ENCODE data around the gene ERN1.

The ERN1 gene

DNA sequence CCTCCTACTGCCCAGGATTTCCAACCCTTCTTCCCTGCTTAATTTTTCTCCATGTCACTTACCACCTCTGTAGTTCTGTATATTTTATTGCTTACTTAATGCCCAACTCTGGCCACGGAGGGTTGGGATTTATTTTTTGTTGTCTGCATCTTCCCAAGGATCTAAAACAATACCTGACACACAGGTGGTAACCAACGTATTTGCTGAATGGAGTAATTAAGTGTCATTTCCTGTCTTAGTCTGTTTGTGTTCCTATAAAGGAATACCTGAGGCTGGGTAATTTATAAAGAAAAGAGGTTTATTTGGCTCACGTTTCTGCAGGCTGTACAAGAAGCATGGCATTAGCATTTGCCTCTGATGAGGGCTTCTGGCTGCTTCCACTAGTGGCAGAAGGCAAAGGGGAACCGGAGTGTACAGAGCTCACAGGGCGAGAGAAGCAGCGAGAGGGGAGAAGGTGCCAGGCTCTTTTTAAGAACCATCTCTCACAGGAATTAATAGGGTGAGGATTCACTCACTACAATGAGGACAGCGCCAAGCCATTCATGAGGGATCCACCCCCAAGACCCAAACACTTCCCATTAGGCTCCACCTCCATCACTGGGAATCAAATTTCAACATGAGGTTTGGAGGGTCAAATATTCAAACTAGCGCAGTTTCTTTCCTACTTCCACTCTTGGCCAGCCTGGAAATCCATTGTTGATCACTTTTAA, 44.8 kb downstream of the ERN1 start:
- Mint-ChIP-seq H3K4me3 (no peak overlapping the region), H3K27ac (no peak overlapping the region), H3K4me1 (peaks cover 6 to 10% of the 10 kb centered on the region in 2 donors), H3K36me3 (no peaks in the 10 kb centered on the region), H3K9me3 (no peaks in the 10 kb centered on the region), H3K27me3 (no peaks in the 10 kb centered on the region)
- ATAC-seq (replicated peaks) (no peak), DNase-seq (no peak)

DNA sequence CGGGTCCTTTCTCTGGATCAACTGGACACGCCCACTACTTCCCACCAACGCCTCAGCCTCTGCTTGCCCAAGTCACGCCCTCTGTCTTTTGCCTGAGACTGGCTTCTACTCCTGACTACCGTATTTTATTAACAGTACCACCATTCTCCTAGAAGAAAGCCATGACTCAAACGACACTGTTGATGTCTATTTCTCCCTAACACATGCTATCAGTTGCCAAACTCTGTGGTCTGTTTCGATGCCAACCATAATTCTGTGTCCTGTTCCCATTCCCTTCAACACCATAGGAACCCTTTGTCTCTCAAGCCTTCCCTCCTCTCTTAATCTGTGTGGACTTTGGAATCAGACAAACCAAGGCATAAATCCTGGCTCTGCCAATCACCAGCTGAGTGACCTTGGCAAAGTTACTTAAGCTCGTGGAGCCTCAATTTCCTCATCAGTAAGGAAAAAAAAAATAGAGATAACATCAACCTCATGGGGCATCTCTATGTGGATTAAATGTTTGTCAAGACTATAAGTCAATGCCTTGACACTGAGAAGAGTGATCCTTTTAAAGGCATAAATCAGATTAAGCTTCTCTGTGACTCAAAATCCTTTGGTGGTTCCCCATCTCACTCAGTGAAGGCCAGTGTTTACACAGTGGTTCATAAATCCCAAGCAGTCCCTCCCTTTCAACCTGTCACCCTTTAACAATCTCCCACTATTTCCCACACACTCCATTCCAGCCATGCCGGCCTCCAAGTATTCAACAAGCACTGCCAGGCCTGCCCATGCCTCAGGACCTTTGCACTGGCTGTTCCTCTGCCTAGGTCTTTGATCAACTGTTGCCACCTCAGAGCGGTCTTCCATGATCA, 45.6 kb downstream of the ERN1 start:
- no peak for ATAC-seq (replicated peaks)
- H3K4me1 Mint-ChIP-seq, result peaks cover 6 to 10% of the 10 kb centered on the region in 2 donors
- no peaks in the 10 kb centered on the region for H3K36me3 Mint-ChIP-seq
- no peak for DNase-seq
- H3K9me3 Mint-ChIP-seq, result no peaks in the 10 kb centered on the region
- H3K27me3 Mint-ChIP-seq, result no peaks in the 10 kb centered on the region
- no peak overlapping the region for H3K4me3 Mint-ChIP-seq
- no peak overlapping the region for H3K27ac Mint-ChIP-seq

DNA sequence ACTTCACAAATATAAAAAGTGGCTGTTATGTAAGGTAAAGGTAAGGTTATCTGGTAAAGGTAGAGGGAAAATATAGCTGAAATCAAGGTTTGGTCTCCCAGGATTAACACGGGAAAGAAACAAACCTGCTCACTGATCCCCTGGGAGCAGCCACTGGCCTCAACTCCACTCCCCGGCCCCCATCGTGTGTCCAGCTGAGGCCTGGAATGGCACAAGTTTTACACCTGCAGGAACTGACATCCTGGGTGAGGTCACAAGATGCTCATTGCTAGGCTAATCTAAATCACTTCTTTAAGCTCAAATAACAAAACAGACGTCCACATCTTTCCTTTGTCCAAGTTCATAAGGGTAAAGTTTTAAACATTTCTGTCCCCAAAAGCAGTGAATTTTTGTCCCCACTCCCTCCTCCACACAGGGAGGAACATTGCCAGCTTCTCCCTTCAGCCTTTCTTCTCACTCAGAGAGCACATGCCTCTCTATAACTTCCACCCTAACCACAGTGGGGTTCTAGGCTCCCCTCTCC, 46.3 kb downstream of the ERN1 start:
- Mint-ChIP-seq H3K27ac (no peak overlapping the region), H3K4me3 (no peak overlapping the region), H3K4me1 (peaks cover 6 to 10% of the 10 kb centered on the region in 2 donors), H3K9me3 (no peaks in the 10 kb centered on the region), H3K36me3 (peaks cover 0 to 4% of the 10 kb centered on the region in 2 donors), H3K27me3 (no peaks in the 10 kb centered on the region)
- no peak for DNase-seq
- ATAC-seq (replicated peaks), result no peak

DNA sequence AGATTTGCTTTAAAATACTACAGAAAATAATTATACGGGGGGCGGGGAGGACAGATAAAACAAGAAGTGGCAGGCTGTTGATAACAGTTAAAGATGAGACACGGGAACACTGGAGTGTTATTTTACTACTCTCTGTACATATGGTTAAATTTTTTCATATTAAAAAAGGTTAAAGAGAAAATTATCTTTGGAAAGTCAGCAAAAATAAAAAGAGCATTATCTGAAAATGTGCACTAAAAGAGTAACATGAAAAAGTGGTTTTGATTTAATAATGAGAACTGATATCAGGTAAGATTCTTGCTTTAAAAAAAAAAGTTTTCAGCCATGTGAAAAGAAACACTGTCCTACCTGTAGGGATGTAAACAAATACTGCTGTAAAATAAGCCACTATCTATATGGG, 46.9 kb downstream of the ERN1 start:
- Mint-ChIP-seq H3K9me3 (no peaks in the 10 kb centered on the region), H3K4me1 (peaks cover 6 to 10% of the 10 kb centered on the region in 2 donors), H3K27me3 (no peaks in the 10 kb centered on the region), H3K27ac (no peak overlapping the region), H3K36me3 (peaks cover 2 to 5% of the 10 kb centered on the region in 2 donors), H3K4me3 (no peak overlapping the region)
- ATAC-seq (replicated peaks) (no peak), DNase-seq (no peak)

DNA sequence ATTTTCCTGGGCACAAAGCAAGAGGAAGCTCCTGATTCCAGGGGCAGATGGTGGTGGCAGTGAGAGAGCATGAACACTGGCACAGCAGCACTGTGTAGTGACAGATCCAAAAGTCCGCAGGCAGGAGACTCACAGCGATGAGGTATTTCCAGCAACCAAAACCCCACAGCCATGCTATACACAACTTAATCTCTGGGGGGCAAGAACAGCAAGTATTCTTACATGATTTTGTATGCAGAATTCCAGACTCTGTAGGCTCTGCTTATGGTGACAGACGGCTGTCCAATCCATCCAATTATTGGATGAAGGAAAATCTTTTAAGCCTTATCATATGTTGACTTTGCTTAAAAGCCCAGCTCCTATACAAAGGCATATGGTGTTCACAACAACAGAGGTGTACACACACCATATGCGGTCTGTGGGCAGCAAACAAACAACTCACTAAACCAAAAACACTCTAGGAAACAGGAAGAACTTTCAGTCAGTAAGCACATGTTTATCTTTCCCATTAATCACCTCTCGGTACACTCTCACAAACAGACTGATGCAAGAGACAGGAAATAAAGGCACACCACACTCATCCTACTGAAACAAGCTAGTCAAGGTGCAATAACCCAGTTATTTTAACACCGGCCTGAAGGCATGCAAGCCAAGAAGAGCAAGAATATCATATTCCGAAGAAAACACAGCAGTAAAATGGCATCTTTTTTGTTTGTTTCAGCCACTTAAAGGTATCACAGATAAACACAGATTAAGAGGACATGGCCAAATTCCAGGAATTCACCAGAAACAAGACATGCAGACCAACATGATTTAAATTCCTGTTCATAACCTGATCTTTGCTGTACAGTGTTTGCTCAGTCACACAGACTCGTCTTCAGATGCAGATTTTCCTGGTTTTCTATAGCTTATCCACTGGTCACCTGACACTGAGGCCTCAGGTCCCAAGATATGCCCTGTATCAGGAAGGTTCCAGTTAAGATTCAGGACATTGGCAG, 47.8 kb downstream of the ERN1 start:
- peaks cover 6 to 12% of the 10 kb centered on the region in 2 donors for H3K4me1 Mint-ChIP-seq
- no peaks in the 10 kb centered on the region for H3K9me3 Mint-ChIP-seq
- no peak overlapping the region for H3K27ac Mint-ChIP-seq
- no peak overlapping the region for H3K4me3 Mint-ChIP-seq
- DNase-seq (no peak), ATAC-seq (replicated peaks) (no peak)
- no peaks in the 10 kb centered on the region for H3K27me3 Mint-ChIP-seq
- peaks cover 3 to 11% of the 10 kb centered on the region in 2 donors for H3K36me3 Mint-ChIP-seq

DNA sequence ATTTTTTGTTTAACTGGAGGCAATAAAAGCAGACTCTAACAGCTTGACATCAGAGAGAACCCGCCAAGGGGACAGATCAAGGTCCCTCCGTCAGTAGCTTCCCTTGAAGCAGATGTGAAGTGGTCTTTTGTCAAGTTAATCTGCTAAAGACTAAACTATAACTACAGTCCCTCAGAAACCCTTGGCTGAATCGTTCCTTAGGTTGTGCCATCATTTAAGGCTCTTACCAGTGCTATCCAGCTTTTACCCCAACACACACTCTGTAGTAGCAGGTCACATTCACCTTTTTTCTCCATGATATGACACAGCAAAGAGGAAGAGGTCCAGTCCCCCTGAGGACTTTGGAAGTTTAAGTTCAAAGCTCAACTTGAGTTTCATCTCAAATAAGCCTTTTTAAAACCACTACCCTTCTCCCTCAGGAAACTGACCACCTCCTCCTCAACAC, 49.7 kb downstream of the ERN1 start:
- Mint-ChIP-seq H3K4me3 (no peak overlapping the region), H3K27ac (no peak overlapping the region), H3K4me1 (peaks cover 11 to 31% of the 10 kb centered on the region in 2 donors)

DNA sequence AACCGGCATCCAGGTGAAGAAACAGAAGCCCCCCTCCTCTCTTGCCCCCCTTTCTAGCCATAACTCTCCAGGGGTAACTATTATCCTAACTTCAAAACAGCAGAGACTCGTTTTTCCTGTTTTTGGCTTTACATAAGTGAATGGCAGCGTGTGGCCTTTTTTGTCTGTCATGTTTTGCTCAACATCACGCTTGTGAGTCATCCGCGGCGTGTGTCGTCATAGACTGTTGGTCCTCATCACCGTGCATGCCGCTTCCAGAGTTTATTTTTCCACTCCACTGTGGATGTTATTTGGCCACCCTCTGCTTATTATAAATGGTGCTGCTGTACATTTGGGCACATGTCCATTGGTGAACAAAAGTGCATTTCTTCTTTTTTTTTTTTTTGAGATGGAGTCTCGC, 52.6 kb downstream of the ERN1 start:
- Mint-ChIP-seq H3K36me3 (peaks cover 3 to 14% of the 10 kb centered on the region in 2 donors), H3K27me3 (no peaks in the 10 kb centered on the region), H3K9me3 (no peaks in the 10 kb centered on the region), H3K4me1 (peaks cover 20 to 42% of the 10 kb centered on the region in 2 donors), H3K27ac (no peak overlapping the region), H3K4me3 (no peak overlapping the region)
- no peak for DNase-seq
- ATAC-seq (replicated peaks), result no peak

More for the DNA sequence above, 49.7 kb downstream of the ERN1 start:
- ATAC-seq (replicated peaks) (no peak), DNase-seq (no peak)
- Mint-ChIP-seq H3K36me3 (peaks cover 3 to 14% of the 10 kb centered on the region in 2 donors), H3K27me3 (no peaks in the 10 kb centered on the region), H3K9me3 (no peaks in the 10 kb centered on the region)

DNA sequence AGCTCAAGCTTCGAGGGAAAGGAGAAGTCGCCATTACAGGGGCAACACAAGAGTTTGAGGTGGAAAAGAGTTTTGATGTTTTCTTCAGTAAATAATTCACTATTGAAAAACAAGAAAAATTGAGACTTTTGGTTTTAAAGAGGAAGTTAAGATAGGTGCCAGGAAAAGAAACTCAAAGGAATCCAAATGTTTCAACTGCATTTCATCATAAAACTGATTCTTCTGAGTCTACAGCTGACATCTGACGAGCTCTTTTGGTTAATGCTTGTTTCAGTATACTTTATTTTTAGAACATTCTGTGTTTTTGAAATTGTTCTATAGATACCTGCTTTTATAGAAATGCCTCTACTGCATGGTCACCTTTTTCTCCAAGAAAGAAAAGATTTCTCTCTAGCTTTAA, 54.0 kb downstream of the ERN1 start:
- Mint-ChIP-seq H3K27me3 (peaks cover 0 to 2% of the 10 kb centered on the region in 2 donors), H3K27ac (no peak overlapping the region), H3K9me3 (no peaks in the 10 kb centered on the region), H3K4me3 (peak overlapping the region in 1 of 2 donors; percentile 7), H3K36me3 (peaks cover 10 to 24% of the 10 kb centered on the region in 2 donors), H3K4me1 (peaks cover 15 to 35% of the 10 kb centered on the region in 2 donors)
- DNase-seq (no peak), ATAC-seq (replicated peaks) (peak in 1 of 2 donors; percentile 10)

DNA sequence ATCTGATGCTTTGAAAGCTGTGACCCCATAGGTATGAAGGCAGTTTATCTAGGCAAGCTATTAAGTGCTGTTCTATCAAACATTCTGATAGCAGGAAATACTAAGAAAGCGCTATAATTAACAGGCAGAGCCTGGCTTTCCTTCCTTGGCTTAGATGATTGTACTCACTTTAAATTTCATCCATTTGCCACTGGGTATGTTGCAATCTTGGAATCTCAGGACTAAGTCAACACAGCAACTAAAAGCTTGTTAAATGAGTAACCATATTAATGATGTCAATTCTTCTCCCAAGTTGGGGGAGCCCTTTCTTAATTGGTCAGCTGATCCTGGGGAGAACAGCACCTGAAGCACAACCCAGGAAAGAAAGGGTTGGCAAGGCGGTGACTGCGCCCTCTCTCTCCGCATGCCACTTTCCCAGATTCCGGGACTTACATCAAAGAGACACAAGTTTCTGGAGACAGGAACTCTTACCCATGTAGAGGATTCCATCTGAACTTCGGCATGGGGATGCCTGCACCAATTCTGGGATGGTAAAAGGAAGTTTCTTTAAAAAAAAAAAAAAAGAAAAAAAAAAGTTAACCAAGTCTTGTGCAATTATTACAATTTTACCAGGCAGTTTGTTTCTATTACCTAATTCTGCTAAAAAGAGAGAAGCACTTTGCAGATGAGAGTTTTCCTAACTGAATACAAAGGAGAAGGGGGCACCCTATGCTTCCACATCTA, 55.1 kb downstream of the ERN1 start:
- no peak overlapping the region for H3K27ac Mint-ChIP-seq
- H3K27me3 Mint-ChIP-seq, result peaks cover 0 to 5% of the 10 kb centered on the region in 2 donors

DNA sequence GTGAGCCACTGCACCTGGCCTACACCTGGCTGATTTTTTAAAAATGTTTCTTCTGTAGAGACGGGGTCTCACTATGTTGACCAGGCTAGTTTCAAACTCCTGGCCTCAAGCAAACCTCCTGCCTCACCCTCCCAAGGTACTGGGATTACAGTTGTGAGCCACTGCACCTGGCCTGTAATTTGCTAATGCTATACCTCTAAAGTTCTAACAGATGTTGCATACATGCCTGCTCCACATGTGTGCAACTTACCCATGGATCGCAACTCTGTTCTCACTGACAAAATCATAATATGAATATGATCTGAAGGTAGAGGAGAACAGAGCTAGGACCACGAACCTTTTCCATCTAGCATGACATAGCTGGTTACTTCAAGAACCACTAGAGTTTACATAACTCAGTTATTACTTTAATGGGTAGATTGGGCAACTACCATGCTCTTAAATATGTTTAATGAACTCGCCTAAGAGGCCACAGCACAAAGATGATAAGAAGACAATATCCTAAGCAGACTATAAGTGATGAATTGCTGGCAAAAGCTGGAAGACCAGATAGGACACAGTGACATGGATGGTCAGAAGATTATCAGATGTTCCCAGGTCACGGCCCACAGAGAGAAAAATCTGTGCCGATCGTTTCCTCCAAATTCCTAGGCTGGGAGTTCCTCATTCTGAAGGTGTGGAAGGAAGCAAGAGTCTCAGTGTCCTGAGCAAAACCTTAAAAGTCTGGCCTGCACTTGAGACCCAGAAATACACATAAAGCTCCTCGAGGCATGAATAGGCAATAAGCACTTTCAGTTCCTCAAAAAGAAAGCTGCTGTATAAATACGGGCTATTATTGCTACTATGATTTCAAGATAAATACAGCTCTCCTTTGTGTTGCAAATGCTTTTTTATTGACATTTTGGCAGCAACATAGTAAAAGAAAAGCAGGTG, 55.9 kb downstream of the ERN1 start:
- peaks cover 0 to 5% of the 10 kb centered on the region in 2 donors for H3K27me3 Mint-ChIP-seq
- H3K27ac Mint-ChIP-seq, result peak overlapping the region; percentile 48
- DNase-seq (no peak), ATAC-seq (replicated peaks) (peak; percentile 96 to 97)
- peaks cover 28 to 40% of the 10 kb centered on the region in 2 donors for H3K36me3 Mint-ChIP-seq
- H3K4me1 Mint-ChIP-seq, result peaks cover 15 to 35% of the 10 kb centered on the region in 2 donors
- peaks cover 0 to 5% of the 10 kb centered on the region in 2 donors for H3K9me3 Mint-ChIP-seq
- no peak overlapping the region for H3K4me3 Mint-ChIP-seq

More for the DNA sequence above, 55.1 kb downstream of the ERN1 start:
- DNase-seq (no peak), ATAC-seq (replicated peaks) (peak; percentile 41 to 44)
- Mint-ChIP-seq H3K9me3 (peaks cover 0 to 2% of the 10 kb centered on the region in 2 donors), H3K4me3 (no peak overlapping the region), H3K4me1 (peaks cover 15 to 35% of the 10 kb centered on the region in 2 donors), H3K36me3 (peaks cover 20 to 34% of the 10 kb centered on the region in 2 donors)

DNA sequence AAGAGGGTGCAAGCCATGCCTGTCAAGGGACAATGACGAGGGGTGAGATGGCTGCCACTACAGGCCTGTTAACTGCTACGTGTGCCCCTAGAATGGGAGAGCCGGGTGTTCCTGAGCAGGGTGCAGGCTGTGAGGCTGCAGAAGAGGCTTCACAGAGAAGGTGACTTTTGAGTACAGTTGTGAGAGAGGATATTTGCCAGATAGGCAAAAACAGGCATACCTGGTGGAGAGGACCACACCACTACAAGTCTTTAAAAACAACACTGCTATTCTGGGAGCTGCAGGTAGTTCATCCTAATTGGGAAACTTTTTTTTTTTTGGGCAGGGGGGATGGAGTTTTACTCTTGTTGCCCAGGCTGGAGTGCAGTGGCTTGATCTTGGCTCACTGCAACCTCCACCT, 58.8 kb downstream of the ERN1 start:
- H3K9me3 Mint-ChIP-seq, result peaks cover 5 to 8% of the 10 kb centered on the region in 2 donors
- H3K4me1 Mint-ChIP-seq, result peaks cover 18 to 24% of the 10 kb centered on the region in 2 donors
- no peak overlapping the region for H3K4me3 Mint-ChIP-seq
- DNase-seq (no peak), ATAC-seq (replicated peaks) (no peak)
- H3K36me3 Mint-ChIP-seq, result peaks cover 47 to 48% of the 10 kb centered on the region in 2 donors
- H3K27me3 Mint-ChIP-seq, result peaks cover 0 to 5% of the 10 kb centered on the region in 2 donors
- H3K27ac Mint-ChIP-seq, result no peak overlapping the region

DNA sequence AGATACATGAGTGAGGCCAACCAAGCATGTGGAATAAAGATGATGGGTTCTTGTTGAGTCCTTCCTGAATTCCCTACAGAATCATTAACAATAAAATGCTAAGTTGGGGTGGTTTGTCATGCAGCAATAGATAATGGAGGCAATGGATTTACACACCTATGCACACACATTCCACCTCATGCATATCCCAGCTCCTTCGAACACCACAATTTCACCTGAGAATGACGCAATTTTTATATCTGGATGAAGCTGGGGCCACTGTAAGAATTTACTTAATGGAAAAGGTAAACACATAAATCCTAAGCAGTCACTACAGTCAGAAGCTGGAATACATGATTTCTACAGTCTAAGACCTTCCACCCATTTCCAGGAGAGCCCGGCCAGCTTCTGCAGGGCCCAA, 59.7 kb downstream of the ERN1 start:
- DNase-seq, result no peak
- H3K4me3 Mint-ChIP-seq, result no peak overlapping the region
- ATAC-seq (replicated peaks), result no peak
- H3K27me3 Mint-ChIP-seq, result peaks cover 0 to 5% of the 10 kb centered on the region in 2 donors
- peaks cover 5 to 8% of the 10 kb centered on the region in 2 donors for H3K9me3 Mint-ChIP-seq
- peaks cover 13 to 15% of the 10 kb centered on the region in 2 donors for H3K4me1 Mint-ChIP-seq
- no peak overlapping the region for H3K27ac Mint-ChIP-seq
- H3K36me3 Mint-ChIP-seq, result peaks cover 47 to 55% of the 10 kb centered on the region in 2 donors

Measured in stimulated activated naive B cell treated with anti-CD40 and anti-IgM and Interleukin-4, amounts not matched to agents 10 μg/mL and 1 μg/mL and 100 μg/mL, for 72 hours (primary cell).